ENCODE data around the gene DESI1. TPM values are rescaled to one million over a fixed set of nuclear protein-coding genes. Genes with fewer than 3 reads are reported as not detected.

Gene DESI1
- total RNA-seq, 6 donors from 2014 or later, result 28.2 to 41.5 (median 31.1) TPM

DNA sequence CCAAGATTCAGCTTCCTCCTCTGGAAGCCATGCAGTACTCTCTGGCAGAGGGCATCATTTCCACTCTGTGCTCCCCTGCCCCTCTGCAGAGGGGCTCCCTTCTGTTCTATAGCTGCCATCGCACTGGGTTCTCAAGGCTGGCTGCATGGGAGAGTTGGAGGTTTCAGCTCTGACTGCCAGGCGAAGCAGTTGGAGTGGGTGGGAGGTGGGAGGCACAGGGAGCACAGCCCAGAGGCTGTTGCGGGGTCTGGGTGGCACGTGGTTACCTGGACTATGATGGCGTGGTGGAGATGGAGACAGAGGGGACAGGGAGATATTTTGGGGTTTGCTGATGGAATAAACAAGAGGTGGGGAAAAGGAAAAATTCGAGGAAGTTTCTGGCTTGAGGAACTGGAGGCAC lies 36.0 kb downstream of the DESI1 start:
- no peak overlapping the region for H3K4me3 ChIP-seq
- H3K27me3 ChIP-seq, result no peaks in the 10 kb centered on the region
- no peaks in the 10 kb centered on the region for H3K9me3 ChIP-seq
- peaks cover 9 to 47% (median 41%) of the 10 kb centered on the region in 4 donors for H3K36me3 ChIP-seq
- peaks cover 7 to 38% (median 16%) of the 10 kb centered on the region in 4 donors for H3K4me1 ChIP-seq
- TF ChIP-seq POLR2A (IDR thresholded peaks at IDR 0.05) (no peak), EP300 (IDR thresholded peaks at IDR 0.05) (no peak), POLR2AphosphoS5 (IDR thresholded peaks at IDR 0.05) (no peak)
- TF ChIP-seq, protein P1, sequence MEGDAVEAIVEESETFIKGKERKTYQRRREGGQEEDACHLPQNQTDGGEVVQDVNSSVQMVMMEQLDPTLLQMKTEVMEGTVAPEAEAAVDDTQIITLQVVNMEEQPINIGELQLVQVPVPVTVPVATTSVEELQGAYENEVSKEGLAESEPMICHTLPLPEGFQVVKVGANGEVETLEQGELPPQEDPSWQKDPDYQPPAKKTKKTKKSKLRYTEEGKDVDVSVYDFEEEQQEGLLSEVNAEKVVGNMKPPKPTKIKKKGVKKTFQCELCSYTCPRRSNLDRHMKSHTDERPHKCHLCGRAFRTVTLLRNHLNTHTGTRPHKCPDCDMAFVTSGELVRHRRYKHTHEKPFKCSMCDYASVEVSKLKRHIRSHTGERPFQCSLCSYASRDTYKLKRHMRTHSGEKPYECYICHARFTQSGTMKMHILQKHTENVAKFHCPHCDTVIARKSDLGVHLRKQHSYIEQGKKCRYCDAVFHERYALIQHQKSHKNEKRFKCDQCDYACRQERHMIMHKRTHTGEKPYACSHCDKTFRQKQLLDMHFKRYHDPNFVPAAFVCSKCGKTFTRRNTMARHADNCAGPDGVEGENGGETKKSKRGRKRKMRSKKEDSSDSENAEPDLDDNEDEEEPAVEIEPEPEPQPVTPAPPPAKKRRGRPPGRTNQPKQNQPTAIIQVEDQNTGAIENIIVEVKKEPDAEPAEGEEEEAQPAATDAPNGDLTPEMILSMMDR (IDR thresholded peaks at IDR 0.05), result no peak
- WGBS, 2 donors, result 93% methylated on average over 6 of the region's 6 CpGs
- no peak overlapping the region for H3K27ac ChIP-seq
- DNase-seq (no peak), ATAC-seq (ENCODE audit: low FRiP score in 2 of 2) (no peak)

- no peak for TF ChIP-seq EP300 (IDR thresholded peaks at IDR 0.05)
- TF ChIP-seq, protein P1 (IDR thresholded peaks at IDR 0.05), result no peak
- no peak for TF ChIP-seq POLR2A (IDR thresholded peaks at IDR 0.05)
- TF ChIP-seq POLR2AphosphoS5 (IDR thresholded peaks at IDR 0.05), result no peak
- no peak for ATAC-seq (ENCODE audit: low FRiP score in 2 of 2)
- whole genome bisulfite sequencing, 2 donors, result 78 to 88% methylated on average over 8 of the region's 8 CpGs
- no peaks in the 10 kb centered on the region for H3K9me3 ChIP-seq
- peaks cover 0 to 22% (median 2%) of the 10 kb centered on the region in 4 donors for H3K4me1 ChIP-seq
- H3K27me3 ChIP-seq, result no peaks in the 10 kb centered on the region
- DNase-seq, result no peak
- peaks cover 9 to 69% (median 63%) of the 10 kb centered on the region in 4 donors for H3K36me3 ChIP-seq
- no peak overlapping the region for H3K27ac ChIP-seq
- H3K4me3 ChIP-seq, result no peak overlapping the region
Observed at GRCh38 chr22:41582694-41583093, 38.1 kb downstream of the DESI1 start.

- TF ChIP-seq POLR2AphosphoS5 (IDR thresholded peaks at IDR 0.05), result no peak
- TF ChIP-seq, protein P1 (IDR thresholded peaks at IDR 0.05), result no peak
- WGBS, 2 donors, result 85 to 92% methylated on average over 2 to 6 of the region's 6 CpGs
- DNase-seq, result no peak
Observed at GRCh38 chr22:41579997-41580355, 40.9 kb downstream of the DESI1 start.

GRCh38 chr22:41579297-41579996 lies 41.4 kb downstream of the DESI1 start:
- no peaks in the 10 kb centered on the region for H3K27me3 ChIP-seq
- DNase-seq (no peak), ATAC-seq (ENCODE audit: low FRiP score in 2 of 2) (no peak)
- H3K9me3 ChIP-seq, result no peaks in the 10 kb centered on the region
- peaks cover 9 to 92% (median 78%) of the 10 kb centered on the region in 4 donors for H3K36me3 ChIP-seq
- H3K4me1 ChIP-seq, result no peaks in the 10 kb centered on the region
- TF ChIP-seq, protein P1 (IDR thresholded peaks at IDR 0.05), result no peak
- TF ChIP-seq POLR2A (IDR thresholded peaks at IDR 0.05), result no peak
- TF ChIP-seq EP300 (IDR thresholded peaks at IDR 0.05), result no peak
- TF ChIP-seq POLR2AphosphoS5 (IDR thresholded peaks at IDR 0.05), result no peak
- 96 to 98% methylated on average over 8 to 12 of the region's 12 CpGs for whole genome bisulfite sequencing, 2 donors
- no peak overlapping the region for H3K27ac ChIP-seq
- no peak overlapping the region for H3K4me3 ChIP-seq

More at GRCh38 chr22:41579997-41580355, 40.9 kb downstream of the DESI1 start:
- no peak for ATAC-seq (ENCODE audit: low FRiP score in 2 of 2)
- Histone ChIP-seq H3K27ac (no peak overlapping the region), H3K4me1 (peaks cover 0 to 4% (median 0%) of the 10 kb centered on the region in 4 donors), H3K27me3 (no peaks in the 10 kb centered on the region), H3K9me3 (no peaks in the 10 kb centered on the region), H3K36me3 (peaks cover 9 to 92% (median 83%) of the 10 kb centered on the region in 4 donors), H3K4me3 (no peak overlapping the region)

GRCh38 chr22:41578818-41579217 lies 42.0 kb downstream of the DESI1 start:
- Histone ChIP-seq H3K4me1 (no peaks in the 10 kb centered on the region), H3K36me3 (peaks cover 9 to 88% (median 73%) of the 10 kb centered on the region in 4 donors), H3K27me3 (no peaks in the 10 kb centered on the region), H3K27ac (no peak overlapping the region), H3K4me3 (no peak overlapping the region), H3K9me3 (no peaks in the 10 kb centered on the region)
- no peak for DNase-seq
- no peak for ATAC-seq (ENCODE audit: low FRiP score in 2 of 2)
- TF ChIP-seq, protein P1 (IDR thresholded peaks at IDR 0.05), result no peak
- TF ChIP-seq POLR2A (IDR thresholded peaks at IDR 0.05), result no peak
- TF ChIP-seq EP300 (IDR thresholded peaks at IDR 0.05), result no peak
- no peak for TF ChIP-seq POLR2AphosphoS5 (IDR thresholded peaks at IDR 0.05)
- WGBS, 2 donors, result 93% methylated on average over 8 to 9 of the region's 9 CpGs

Measured in upper lobe of left lung (tissue), 6 donors.